HFFc6 (cell line): ENCODE measurements around the gene HBE1. TPM values are rescaled to one million over a fixed set of nuclear protein-coding genes. Genes with fewer than 3 reads are reported as not detected.

Source experiments
- DNase-seq: peaks from one replicate; pipeline ENCODE4 v3.0.0-alpha.2; 2018
- H3K27ac Mint-ChIP-seq: 2 replicates; pipeline ENCODE4 v1.8.0; 2020; ENCODE audit warnings: mild to moderate bottlenecking, mixed read lengths
- H3K27me3 Mint-ChIP-seq: 2 replicates; pipeline ENCODE4 v1.8.0; 2021; ENCODE audit warnings: mild to moderate bottlenecking, moderate library complexity, mixed read lengths; ENCODE audit not compliant: insufficient read depth
- H3K36me3 Mint-ChIP-seq: 2 replicates; pipeline ENCODE4 v1.8.0; 2021; ENCODE audit warnings: low read depth, mixed read lengths
- H3K4me1 Mint-ChIP-seq: 2 replicates; pipeline ENCODE4 v1.8.0; 2020; ENCODE audit warnings: low read depth, mixed read lengths
- H3K4me3 Mint-ChIP-seq: 2 replicates; pipeline ENCODE4 v1.8.0; 2020; ENCODE audit warnings: mild to moderate bottlenecking, moderate library complexity, mixed read lengths
- H3K9me3 Mint-ChIP-seq: 2 replicates; pipeline ENCODE4 v1.8.0; 2020; ENCODE audit warnings: mild to moderate bottlenecking, mixed read lengths
- CTCF ChIP-seq: fragments of 200-600 bp; sonication (generic); IDR thresholded peaks from 2 replicates; pipeline ENCODE4 v1.5.0; 2021; ENCODE audit warnings: antibody characterized with exemption, mild to moderate bottlenecking
- total RNA-seq, 6 experiments: library from RNA; stranded (reverse); fragmentation: NEBNext Ultra II Directional; extraction: Animal tissue kit (Norgen Biotek cat#: 25700); gene quantifications; 2 replicates in 1 of 6; 3 replicates in 5 of 6; pipeline ENCODE4 v1.2.3, GENCODE V29; 2021

HBE1 gene
- total RNA-seq, 6 experiments from 2014 or later = not detected

DNA sequence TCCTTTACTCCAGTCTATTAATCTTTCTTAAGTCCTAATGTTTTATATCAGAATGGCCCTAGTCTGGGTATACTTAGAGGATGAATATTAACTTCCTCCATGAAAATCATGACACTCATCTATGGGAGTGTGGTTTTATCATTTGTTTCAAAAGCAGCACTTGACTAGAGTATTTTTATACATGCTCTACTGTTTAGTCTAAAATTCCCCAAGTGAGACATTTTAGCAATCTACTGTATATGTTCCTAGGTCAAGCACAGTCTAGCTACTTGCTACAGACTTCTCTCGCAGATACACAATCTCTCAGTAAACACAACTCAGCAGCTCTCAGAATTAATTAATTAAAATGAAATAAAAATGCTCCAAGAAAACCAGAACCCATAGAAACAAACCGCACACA lies 39.9 kb downstream of the HBE1 start:
- Mint-ChIP-seq H3K4me3 (no peak overlapping the region), H3K9me3 (no peaks in the 10 kb centered on the region), H3K4me1 (peaks cover 22% of the 10 kb centered on the region), H3K36me3 (no peaks in the 10 kb centered on the region), H3K27me3 (no peaks in the 10 kb centered on the region), H3K27ac (no peak overlapping the region)
- no peak for DNase-seq
- no peak for TF ChIP-seq CTCF

GRCh38 chr11:5229356-5229755 lies 40.4 kb downstream of the HBE1 start:
- DNase-seq = no peak
- no peaks in the 10 kb centered on the region for H3K36me3 Mint-ChIP-seq
- H3K4me3 Mint-ChIP-seq = no peak overlapping the region
- TF ChIP-seq CTCF = no peak
- H3K9me3 Mint-ChIP-seq = no peaks in the 10 kb centered on the region
- H3K27me3 Mint-ChIP-seq = no peaks in the 10 kb centered on the region
- no peak overlapping the region for H3K27ac Mint-ChIP-seq
- H3K4me1 Mint-ChIP-seq = peaks cover 19% of the 10 kb centered on the region

GRCh38 chr11:5228124-5228523 lies 41.6 kb downstream of the HBE1 start:
- no peak overlapping the region for H3K4me3 Mint-ChIP-seq
- no peaks in the 10 kb centered on the region for H3K36me3 Mint-ChIP-seq
- H3K27me3 Mint-ChIP-seq = no peaks in the 10 kb centered on the region
- peaks cover 21% of the 10 kb centered on the region for H3K4me1 Mint-ChIP-seq
- H3K27ac Mint-ChIP-seq = no peak overlapping the region
- no peak for TF ChIP-seq CTCF
- DNase-seq = no peak
- no peaks in the 10 kb centered on the region for H3K9me3 Mint-ChIP-seq

GRCh38 chr11:5227681-5228080 lies 42.1 kb downstream of the HBE1 start:
- TF ChIP-seq CTCF = no peak
- Mint-ChIP-seq H3K4me1 (peaks cover 21% of the 10 kb centered on the region), H3K4me3 (no peak overlapping the region), H3K9me3 (no peaks in the 10 kb centered on the region), H3K36me3 (no peaks in the 10 kb centered on the region), H3K27me3 (no peaks in the 10 kb centered on the region), H3K27ac (no peak overlapping the region)
- no peak for DNase-seq

- no peaks in the 10 kb centered on the region for H3K9me3 Mint-ChIP-seq
- no peak for TF ChIP-seq CTCF
These were observed 42.9 kb downstream of the HBE1 start, which contains the start of gene HBB for GRCh38 chr11:5226732-5227310. HBB (minus strand) TSS chr11:5227071; CDS start chr11:5227021, 50 bp downstream.

GRCh38 chr11:5225480-5225871 lies 44.3 kb downstream of the HBE1 start:
- Mint-ChIP-seq H3K9me3 (no peaks in the 10 kb centered on the region), H3K4me1 (peaks cover 14% of the 10 kb centered on the region), H3K27me3 (no peaks in the 10 kb centered on the region), H3K4me3 (no peak overlapping the region), H3K27ac (no peak overlapping the region), H3K36me3 (no peaks in the 10 kb centered on the region)
- no peak for TF ChIP-seq CTCF
- DNase-seq = no peak

More at GRCh38 chr11:5226732-5227310, 42.9 kb downstream of the HBE1 start, which contains the start of gene HBB:
- no peaks in the 10 kb centered on the region for H3K27me3 Mint-ChIP-seq
- no peaks in the 10 kb centered on the region for H3K36me3 Mint-ChIP-seq
- no peak within 1 kb of the TSS for H3K4me3 Mint-ChIP-seq
- H3K27ac Mint-ChIP-seq = no peak within 1 kb of the TSS
- no peak for DNase-seq
- H3K4me1 Mint-ChIP-seq = peaks cover 14% of the 10 kb centered on the region
